ENCODE data around the gene ZNF776.
"Not testable (repeated sequence)": the region's sequence is repeated elsewhere in the genome, so short reads cannot be mapped to it uniquely, and the experiment has no call there.

ZNF776 gene

DNA sequence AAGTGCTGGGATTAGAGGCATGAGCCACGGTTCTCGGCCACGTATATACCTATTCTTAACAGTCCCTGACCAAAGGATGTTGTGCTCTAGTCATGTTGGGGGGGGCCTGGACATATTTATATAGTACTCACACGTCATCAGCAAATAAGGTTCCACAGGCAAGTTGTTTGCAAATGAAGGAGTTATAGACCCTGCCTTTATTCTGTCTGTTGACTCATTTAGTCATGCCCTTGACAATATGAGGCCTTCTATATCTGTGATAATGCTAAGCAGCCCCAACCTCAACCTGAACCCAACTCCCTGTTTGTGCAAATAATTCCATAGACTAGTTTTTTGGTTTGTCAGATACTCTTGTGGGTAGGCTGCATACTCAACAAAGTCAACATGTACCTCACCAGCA is 31.7 kb downstream of the ZNF776 start:
- no peak for DNase-seq (ENCODE audit: low read depth)

GRCh38 chr19:57779220-57779845 is 32.7 kb downstream of the ZNF776 start:
- no peak for DNase-seq (ENCODE audit: low read depth)

- no peak for DNase-seq (ENCODE audit: low read depth)
Measured at GRCh38 chr19:57786286-57786685, 39.7 kb downstream of the ZNF776 start.

GRCh38 chr19:57786906-57787305 is 40.3 kb downstream of the ZNF776 start:
- no peak for DNase-seq (ENCODE audit: low read depth)

DNA sequence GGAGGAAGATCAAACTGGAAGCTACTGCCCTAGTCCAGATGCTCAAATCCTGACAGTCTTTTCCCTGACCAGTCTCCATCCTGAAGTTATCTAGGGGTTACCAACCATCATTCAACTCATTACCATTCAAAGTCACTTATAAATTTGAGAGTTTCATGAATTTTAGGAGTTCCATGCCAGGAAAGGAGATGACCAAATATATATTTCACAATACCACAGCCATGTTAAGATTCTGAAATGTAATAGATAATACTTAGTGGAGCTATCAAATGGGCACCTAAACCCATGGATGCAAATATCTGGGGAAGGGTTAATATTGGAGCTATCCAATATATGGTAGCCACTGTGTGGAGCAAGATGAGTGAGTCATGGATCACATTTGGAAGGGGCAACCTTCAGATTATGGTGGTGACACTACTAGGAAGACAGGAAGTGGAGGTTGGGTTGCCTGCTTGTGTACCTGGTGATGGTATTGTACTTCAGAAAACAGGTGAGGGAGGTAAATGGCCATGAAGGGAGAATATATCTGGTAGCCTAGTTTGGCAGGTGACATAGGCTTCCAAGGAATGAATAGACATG is 41.6 kb downstream of the ZNF776 start:
- no peak for DNase-seq (ENCODE audit: low read depth)

DNA sequence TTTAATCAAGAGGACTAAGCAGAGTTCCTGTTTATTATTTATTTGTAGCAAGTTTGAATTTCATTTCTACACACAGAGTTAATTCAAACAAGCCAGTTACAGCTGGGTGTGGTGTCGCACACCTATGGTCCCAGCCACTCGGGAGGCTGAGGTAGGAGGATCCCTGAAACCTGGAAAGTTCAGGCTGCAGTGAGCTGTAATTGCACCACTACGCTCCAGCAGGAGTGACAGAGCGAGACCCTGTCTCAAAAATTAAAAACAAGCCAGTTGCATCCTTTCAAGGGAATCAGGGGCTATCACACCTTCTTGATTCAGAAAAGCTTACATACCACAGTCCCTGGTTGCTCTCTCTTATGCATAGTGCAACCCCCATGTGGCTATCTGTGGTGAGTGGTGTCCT is 42.7 kb downstream of the ZNF776 start:
- DNase-seq (ENCODE audit: low read depth): no peak

DNA sequence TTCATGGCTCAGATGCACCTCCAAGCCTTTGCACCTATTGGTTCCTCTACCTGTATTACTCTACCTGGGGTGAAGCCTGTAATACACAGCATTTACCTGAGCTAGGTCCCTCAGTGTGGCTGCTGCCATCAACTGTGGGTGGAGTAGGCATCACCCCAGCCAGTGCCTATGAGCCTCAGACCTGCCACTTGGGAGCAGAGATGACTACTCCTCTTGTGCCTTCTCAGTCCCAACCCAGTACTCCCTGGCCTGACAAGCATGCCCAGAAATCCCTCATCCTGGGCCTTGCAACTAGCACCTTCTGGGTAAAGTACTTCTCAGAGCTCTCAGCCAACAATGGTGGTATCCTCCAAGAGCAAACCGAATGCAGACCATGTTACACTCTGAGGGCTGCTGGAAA is 50.0 kb downstream of the ZNF776 start:
- not testable (repeated sequence) for DNase-seq (ENCODE audit: low read depth)

- no peak for DNase-seq (ENCODE audit: low read depth)
Measured at GRCh38 chr19:57800696-57801095, 54.1 kb downstream of the ZNF776 start.

GRCh38 chr19:57802269-57802668 is 55.7 kb downstream of the ZNF776 start:
- DNase-seq (ENCODE audit: low read depth): no peak

GRCh38 chr19:57803265-57803593 is 56.6 kb downstream of the ZNF776 start:
- no peak for DNase-seq (ENCODE audit: low read depth)

- no peak for DNase-seq (ENCODE audit: low read depth)
Measured at GRCh38 chr19:57803594-57804325, 57.1 kb downstream of the ZNF776 start.

- no peak for DNase-seq (ENCODE audit: low read depth)
Measured at GRCh38 chr19:57807541-57807940, 60.9 kb downstream of the ZNF776 start.

Data from activated gamma-delta T cell treated with anti-CD3 and anti-CD28 coated beads, Interleukin-2, amount 50 U/mL, for 16 hours (primary cell).